ENCODE measurements around the gene MIF4GD.
A peak's percentile ranks its signal among the peaks of the same experiment; 100 is the strongest.
"Not testable (repeated sequence)": the region's sequence is repeated elsewhere in the genome, so short reads cannot be mapped to it uniquely, and the experiment has no call there.

Gene MIF4GD

DNA sequence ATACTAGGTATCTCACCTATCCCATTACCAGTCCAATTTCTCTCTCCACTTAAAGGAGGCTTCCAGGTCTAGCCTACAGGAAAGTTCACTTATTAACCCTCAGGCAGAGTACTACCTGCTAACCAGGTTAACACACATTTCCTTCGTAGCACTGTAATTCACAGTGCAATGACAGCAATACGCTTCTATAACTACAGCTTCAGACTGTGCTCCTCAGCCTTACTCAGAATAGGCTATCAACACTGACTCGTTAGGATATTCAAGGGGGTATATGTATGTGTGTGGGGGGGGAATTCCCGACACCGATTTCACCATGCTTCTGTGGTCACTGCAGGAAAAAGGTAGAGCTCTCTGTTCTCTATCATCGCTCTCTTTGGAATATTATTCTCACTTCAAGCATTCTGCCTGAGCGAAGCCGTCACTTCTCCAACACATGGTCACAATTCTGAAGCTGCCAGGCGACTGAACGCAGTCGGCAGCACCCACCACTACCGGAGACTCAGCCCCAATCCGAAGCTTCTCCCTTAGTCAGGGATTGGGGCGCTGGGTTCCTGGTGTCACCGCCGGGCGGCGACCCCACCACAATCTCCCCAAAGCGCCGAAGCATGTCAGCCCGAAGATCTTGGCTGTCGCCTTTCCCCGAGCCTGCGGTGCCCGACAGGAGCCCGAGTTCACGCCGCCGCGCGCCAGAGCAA lies 10.2 kb downstream of the MIF4GD start:
- peak; percentile 54 for DNase-seq (ENCODE audit: low read depth)

DNA sequence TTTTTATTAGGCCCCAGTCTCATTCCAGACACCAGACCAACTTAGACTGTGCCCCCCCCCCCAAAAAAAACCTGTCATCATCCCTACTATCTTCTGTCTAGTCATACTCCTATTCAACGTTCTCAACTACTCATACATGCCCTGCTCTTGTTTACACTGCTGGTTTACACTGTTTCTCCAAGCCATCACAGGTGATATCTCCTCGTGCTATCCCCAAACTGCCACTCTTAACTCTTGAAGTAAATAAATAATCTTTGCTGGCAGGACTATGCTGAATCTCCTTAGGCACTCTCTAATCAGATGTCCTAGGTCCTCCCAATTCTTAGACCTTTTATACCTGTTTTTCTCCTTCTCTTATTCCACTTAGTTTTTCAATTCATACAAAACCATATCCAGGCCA lies 13.8 kb downstream of the MIF4GD start:
- DNase-seq (ENCODE audit: low read depth): not testable (repeated sequence)

DNA sequence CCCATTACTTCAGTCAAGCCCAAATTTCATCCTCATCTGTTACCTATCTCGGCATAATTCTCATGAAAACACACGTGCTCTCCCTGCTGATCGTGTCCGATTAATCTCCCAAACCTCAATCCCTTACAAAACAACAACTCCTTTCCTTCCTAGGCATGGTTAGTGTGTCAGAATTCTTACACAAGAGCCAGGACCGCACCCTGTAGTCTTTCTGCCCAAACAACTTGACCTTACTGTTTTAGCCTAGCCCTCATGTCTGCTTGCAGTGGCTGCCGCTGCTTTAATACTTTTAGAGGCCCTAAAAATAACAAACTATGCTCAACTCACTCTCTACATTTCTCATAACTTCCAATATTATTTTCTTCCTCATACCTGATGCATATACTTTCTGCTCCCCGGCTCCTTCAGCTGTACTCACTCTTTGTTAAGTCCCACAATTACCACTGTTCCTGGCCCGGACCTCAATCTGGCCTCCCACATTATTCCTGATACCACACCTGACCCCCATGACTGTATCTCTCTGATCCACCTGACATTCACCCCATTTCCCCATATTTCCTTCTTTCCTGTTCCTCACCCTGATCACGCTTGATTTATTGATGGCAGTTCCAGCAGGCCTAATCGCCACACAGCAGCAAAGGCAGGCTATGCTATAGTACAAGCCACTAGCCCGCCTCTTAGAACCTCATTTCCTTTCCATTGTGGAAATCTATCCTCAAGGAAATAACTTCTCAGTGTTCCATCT lies 14.9 kb downstream of the MIF4GD start:
- not testable (repeated sequence) for DNase-seq (ENCODE audit: low read depth)

DNA sequence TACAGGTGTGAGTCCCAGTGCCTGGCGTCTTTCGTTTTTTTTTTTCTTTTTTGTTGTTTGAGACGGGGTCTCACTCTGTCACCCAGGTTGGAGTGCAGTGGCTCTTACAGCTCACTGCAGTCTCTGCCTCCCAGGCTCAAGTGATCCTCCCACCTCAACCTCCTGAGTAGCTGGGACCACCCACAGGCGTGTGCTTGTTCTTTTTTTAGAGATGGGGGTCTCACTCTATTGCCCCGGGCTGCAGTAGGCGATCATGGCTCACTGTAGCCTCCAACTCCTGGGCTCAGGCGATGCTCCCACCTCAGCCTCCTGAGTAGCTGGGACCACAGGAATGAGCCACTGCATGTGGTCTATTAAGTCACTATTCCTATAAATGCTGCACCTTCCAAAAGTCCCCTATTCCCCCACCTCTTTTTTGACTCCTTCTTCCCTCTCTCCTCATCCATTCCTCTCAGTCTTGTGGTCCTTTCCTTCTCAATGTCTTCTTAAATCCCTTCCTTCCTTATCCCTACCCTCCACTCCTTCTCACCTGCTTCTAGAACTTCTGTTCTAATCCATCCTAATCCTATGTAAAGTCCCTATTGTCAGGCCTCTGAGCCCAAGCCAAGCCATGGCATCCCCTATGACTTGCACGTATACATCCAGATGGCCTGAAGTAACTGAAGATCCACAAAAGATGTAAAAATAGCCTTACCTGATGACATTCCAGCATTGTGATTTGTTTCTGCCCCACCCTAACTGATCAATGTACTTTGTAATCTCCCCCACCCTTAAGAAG lies 18.8 kb downstream of the MIF4GD start:
- DNase-seq (ENCODE audit: low read depth): no peak

DNA sequence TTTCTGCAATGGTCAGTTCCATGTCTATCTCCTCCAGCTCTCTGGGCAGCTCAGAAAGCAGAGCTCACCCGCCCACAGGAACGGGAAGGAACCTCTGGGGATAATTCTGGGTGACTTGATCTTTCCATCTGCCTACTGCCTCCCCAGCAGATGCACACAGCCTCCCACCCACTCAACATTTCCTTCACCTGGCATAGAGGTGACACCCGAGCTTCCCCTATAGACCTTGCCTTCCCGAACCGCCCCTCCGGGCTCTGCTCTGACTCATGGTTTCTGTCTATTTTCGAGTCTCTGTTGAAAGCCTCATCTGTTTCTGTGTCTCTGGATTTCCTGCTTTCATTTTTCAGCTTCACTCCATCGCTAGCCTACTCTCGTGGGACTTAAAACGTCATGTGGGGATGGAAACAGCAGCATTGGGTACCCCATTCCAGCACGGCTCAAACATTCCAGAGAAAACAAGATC lies 21.0 kb downstream of the MIF4GD start:
- DNase-seq (ENCODE audit: low read depth): no peak

DNA sequence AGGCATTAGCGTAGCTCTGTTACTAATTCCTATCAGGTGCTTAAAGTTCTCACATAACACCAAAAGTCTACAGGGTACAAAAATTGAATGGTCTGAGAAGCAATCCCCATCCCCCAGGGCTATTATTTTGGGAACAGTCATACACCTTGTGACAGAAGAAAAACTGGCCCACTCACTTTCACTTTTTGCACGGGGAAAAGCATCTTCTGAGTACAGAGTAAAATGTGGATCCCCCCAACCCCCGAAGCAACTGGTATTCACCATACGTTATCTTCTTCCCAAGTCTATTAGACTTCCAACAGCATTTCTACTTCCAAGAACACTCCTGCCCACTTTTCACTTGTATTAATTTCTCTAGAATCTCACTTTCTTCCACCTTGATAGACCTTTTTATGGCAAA lies 21.5 kb downstream of the MIF4GD start:
- no peak for DNase-seq (ENCODE audit: low read depth)

DNA sequence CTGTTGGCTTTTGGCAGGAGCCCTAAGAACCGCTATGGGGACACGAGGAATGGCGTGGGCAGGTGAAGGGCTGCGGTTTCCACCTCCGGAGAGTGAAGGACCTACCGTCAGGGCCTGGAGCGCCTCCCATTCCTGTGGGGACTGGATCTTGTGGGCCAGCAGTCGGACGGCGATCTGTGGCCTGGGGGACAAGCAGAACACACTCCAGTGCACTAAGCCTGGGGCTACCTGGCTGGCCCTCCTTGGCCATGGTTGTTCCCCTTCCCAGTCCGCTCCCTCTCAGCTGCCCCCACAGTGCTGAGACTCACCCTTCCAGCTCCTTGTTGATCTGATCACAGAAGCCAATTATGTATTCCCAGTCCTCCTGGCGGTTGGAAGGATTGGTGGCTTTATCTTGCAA lies 24.6 kb downstream of the MIF4GD start:
- DNase-seq (ENCODE audit: low read depth): no peak

DNA sequence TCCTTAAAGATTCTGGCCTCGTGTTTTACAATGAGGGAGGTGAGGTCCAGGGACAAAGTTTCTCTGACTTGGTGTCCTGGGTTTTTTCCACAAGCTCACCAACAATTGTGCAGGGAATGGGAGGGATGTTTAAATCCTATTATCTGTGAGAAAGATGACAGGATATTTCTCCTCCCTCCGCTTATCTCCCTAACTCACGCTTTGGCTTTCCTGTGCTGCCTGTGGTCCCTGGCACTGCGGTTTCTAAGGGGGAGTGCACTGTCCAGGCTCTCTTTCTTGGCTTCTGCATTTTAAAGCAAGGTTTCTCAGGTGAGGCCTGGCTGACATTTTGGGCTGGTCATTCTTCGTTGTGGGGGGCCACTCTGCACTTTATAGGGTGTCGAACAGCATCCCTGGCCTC lies 26.0 kb downstream of the MIF4GD start:
- DNase-seq (ENCODE audit: low read depth): no peak

DNA sequence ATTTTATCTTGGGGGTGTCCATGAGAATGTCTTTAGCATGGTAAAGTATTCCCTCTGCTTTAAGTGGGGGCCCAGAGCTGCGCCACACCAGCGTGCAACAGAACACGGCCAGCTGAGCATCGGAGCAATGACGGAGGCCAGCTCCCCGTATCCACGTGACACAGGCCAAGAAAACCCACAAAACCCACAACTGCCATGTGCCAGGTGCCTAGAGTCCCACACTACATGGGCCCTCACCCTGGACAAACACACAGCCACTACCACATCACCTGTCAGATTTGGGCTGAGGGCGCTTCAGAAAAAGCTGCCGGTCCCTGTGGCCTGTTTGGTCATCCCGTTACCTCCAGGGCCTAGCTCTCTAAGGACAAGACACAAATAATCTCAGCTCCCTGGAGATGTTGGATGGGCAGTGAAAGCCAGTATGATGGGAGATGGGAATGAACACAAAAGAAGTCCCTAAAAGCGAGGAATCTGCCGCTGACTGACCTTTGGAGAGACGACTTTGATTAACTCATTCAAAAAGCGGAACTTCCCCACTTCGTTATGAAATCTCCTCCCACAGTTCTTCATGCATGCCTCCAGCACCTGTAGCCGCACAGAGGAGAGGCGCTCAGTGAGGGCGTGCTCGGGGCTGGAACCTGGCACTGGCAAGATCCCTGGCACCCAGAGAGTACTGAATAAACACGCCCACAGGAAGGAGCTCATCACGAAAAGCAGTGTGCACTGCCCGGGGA lies 26.7 kb downstream of the MIF4GD start:
- DNase-seq (ENCODE audit: low read depth): no peak

DNA sequence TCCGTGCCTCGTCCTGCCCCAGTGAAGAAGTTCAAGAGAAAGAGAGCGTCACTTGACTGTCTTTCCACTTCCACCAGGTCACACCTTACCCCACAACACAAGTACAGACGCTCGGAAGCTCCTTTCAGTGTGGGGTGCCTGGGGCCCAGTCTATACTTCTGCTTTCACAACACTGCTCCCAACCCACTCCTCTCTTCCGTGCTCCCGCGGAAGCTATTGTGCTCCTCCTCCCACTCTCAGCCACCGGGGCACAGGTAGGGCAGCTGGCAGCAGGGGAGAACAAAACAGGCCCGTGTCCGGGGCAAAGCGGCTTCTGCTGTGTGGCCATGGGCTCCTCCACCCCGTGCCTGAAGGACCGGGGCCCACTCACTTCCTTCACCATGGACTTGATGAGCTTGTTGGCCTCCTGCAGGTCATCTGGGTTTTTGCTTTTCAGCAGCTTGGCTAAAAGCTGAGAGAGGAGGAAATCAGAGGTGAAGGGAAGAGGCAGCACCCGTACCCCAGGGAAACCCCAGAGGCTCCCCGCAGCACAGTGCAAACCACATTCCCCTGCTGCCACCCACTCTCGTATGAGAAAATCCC lies 28.5 kb downstream of the MIF4GD start:
- DNase-seq (ENCODE audit: low read depth): no peak

DNA sequence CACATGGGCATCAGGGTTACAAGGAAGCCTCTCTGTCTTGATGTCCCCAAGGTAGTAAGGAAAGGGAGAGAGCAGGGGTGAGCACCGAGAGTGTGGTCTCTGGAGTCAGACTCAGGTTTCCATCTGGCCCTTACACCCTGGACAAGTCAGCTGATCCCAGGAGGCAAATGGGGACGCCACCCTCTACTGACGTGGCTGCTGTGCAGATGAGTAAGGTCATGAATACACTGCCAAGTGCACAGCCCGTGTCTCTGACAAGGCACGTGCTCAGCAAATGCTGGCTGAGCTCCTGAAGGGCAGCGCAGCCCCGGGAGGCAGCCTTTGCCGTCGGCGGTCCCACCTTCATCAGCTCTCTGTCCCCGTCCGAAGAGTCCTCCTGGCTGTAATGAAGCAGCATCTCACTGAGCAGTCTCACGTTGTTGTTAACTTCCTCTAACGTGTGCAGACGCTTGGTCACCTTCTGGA lies 29.0 kb downstream of the MIF4GD start:
- peak; percentile 71 for DNase-seq (ENCODE audit: low read depth)

DNA sequence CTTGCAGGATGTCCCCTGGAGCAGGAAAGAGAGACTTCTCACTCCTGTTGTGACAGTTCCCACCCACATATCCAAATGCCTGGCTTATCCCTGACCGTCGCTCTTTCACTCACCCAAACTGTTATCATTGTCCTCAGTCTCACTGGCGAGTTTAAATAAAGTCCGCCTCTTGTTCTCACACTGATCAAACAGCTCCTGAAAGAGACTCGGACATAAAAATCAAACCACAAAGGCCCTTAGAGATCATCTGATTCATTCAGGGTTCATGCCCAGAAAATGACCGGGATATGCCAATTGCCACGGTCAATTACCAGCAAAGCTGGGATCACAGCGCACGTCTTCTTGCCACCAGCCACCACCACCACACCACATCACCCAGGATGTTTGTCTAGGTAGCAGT lies 29.5 kb downstream of the MIF4GD start:
- no peak for DNase-seq (ENCODE audit: low read depth)

DNA sequence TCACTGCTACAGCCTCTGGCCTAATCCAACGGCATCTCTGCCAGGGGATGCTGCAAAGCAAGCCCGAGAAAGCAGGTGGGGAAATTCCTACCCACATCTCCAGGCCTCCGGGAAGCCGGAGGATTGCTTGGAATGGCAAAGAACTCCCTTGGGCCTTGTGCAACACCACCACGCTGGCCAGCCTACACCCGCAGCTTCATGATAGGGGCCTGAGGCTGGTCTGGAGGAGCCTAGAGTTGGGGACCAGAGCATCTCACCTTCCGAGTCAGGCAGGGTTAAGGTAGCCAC lies 29.9 kb downstream of the MIF4GD start:
- no peak for DNase-seq (ENCODE audit: low read depth)

DNA sequence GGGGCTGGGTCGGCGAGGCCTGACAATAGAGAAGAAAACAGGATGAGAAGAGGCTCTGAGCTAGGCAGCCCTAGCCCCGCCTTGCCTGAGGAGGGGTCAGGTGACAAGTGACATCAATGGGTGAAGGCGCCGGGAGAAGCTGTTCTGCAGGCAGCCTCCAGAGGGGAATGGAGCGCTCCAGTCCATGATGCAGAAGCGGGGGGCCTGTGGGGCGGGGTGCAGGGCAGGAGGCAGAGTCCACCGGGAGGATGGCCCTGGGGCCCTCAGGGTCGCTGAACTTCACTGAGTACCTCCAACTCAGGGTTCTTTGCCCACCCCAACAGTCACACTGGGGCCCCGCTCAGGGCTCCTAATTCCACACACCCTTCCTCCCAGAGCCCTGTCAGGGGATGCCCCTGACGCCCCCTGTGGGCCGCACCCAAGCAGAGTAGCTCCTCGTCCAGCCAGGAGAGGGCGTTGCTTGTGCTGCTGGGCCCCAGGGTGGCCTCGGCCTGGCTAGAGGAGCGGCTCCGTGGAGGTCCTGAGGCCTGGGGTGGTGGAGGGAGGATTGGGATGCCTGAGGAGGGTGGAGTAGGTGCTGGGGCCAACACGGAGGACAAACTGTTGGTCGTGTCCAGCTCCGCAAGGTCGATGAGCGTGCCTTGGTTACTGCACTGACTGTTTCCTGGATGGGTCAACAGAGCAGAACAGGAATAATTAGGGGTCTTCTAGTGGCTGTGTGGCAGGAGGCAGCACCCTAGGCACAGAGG lies 30.5 kb downstream of the MIF4GD start:
- peak; percentile 67 for DNase-seq (ENCODE audit: low read depth)

DNA sequence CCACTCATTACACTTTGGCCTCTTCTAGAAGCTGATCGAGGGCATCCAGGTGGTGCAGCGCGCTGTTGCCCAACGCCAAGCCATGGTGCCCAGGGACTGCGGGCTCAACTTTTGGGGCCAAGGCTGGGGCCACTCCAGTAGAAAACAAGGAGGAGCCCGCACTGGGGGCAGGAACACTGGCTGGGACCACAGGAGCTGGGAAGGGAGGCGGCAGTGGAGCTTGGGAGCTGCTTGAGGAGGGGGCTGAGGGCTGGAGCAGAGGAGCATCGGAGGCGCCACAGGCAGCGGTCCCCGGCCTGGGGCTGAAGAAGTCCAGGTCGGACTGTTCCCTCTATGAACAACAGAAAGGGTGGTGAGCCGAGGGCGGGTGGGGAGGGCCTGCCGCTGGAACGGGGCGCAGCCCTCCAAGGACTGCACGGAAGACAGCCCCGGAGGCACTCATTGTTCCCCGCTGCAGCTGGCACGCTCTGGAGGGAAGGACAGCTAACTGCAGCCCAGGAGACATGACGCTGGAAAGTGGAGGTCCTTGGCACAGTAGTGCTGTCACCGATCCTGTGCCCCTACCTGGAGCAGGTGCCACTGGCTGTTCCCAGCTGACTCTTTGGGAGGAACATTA lies 31.1 kb downstream of the MIF4GD start:
- DNase-seq (ENCODE audit: low read depth): no peak

DNA sequence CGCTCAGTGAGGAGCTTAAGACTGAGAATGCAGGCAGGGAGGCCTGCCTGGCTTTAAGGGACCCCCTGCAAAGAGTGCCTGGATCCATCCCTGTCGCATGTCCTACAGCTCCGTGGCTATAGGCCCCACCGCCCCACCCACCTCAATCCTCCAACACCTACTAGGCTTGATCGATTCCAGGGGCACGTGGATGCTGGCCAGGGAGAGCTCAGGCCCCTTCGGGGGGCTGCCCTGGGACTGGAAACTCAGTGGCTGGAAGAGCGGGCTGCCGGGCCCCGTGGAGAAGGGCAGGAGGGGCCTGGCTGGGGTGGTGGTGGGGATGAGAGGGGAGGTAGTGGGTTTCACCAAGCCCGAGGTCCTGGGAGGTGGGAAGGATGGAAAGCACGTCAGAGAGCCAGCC lies 31.8 kb downstream of the MIF4GD start:
- no peak for DNase-seq (ENCODE audit: low read depth)

DNA sequence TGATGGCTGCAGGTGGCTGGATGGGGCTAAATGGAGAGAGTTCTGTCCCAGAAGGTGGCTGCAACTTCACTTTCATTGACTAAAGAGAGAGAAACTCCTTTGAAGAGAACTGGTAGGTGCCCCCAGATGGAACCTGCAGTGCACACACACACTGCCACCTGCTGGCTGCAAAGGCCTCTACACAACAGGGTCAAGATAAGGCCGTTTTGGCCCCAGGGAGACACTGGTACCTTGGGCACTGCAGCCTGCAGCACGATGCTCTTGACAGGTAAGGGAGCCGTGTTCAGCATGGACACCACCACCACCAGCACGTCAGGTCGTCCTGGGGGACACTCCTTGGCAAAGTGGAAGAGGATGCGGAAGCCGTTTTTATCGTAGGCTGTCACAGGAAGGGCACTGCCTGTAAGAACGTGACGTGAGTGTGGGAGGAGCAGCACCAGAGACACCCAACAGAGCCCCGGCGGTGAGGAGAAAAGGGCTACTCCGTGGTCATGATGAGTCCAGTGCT lies 32.3 kb downstream of the MIF4GD start:
- DNase-seq (ENCODE audit: low read depth): peak; percentile 84

DNA sequence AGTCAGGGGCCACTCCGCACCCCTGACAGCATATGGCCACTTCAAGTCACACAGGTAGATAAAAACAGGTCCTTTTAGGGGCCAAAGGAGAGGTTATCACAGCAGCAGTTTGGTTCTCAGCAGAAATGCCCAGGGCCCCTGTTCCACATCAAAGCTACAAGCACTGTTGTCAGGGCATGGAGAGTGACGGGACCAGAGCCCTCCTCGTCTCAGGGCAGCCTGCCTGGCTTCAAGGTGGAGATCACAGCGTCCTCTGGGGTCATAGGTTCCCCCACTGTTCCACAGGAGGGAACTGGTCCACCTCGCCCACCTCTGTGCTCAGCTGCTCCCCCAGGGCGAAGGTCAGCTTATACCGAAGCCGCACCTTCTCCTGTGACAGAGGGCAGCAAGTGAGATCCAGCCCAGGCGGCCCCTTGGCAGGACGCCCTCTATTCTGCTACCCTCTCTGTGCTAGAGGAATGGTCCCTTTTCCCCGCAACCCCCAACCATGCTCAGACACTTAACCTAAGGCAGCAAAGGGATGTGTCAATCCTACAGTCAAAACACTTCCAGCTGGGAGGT lies 32.9 kb downstream of the MIF4GD start:
- DNase-seq (ENCODE audit: low read depth): no peak

DNA sequence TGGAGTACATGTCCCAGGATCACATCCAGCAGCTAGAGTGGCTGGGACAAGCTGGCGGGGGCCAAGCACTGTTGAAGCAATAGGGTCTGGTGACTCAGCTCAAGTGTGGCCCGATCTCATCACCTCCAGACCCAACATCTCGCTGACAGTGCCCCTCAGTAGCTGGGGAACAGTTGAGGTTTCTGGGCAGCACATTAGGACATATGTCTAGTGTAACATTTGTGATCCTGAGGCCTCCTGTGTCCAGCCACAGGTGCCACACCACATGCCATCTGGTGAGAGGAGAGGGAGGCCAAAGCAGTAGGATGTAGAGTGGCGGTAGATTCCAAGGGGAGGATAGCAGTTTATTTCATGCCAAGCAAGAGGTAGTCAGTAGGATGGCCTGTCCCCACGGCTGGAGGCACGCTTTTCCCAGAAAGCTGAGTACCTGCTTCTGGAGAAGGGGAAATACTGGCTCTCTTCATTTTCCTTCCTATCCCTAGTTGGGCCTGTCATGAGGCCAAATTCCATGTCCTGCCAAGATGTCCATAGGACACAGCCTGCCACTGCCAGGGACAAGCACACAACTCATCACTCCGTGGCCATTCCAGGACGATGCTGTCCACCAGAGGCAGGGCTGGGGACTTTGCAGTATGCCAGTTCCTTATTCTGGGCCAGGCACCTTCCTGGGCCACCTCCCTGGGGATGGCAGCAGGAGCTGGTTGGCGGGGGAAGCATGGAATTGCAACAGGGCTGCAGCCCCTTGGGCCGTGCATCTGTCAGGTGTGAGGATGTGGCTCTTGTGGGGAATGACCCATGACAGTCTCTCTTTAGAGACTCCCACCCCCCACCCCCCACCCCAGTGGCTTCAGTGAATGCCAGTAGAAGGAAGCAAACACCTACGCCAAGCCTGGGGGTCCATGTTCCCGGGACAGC lies 33.7 kb downstream of the MIF4GD start:
- no peak for DNase-seq (ENCODE audit: low read depth)

All from ELR (cell line).